VCaP (cell line): Measurements from ENCODE around the gene TEX11.

Source experiments
- H3K27ac ChIP-seq: fragments of 450-650 bp; 2 replicates; pipeline ENCODE4 v1.5.1; 2017
- CTCF ChIP-seq: fragments of 450-650 bp; conservative IDR thresholded peaks from 2 replicates; pipeline ENCODE4 v1.5.1; 2017; ENCODE audit warnings: mild to moderate bottlenecking, moderate library complexity

The TEX11 gene

GRCh38 chrX:70554523-70554922 lies 354.0 kb downstream of the TEX11 start:
- peak overlapping the region; percentile 53; the same call in 1 of the 2 replicates for H3K27ac ChIP-seq
- peak; percentile 23; the same call in 1 of the 2 replicates for TF ChIP-seq CTCF

- TF ChIP-seq CTCF = peak; percentile 57
- peak overlapping the region; percentile 53 for H3K27ac ChIP-seq
Measured at GRCh38 chrX:70554081-70554480, 354.4 kb downstream of the TEX11 start.

GRCh38 chrX:70553516-70553915 lies 355.0 kb downstream of the TEX11 start:
- H3K27ac ChIP-seq = peak overlapping the region; percentile 53

GRCh38 chrX:70552130-70552704 lies 356.3 kb downstream of the TEX11 start:
- TF ChIP-seq CTCF = no peak

More at GRCh38 chrX:70553516-70553915, 355.0 kb downstream of the TEX11 start:
- no peak for TF ChIP-seq CTCF

GRCh38 chrX:70549429-70549828 lies 359.1 kb downstream of the TEX11 start:
- TF ChIP-seq CTCF = no peak
- H3K27ac ChIP-seq = no peak overlapping the region

More at GRCh38 chrX:70552130-70552704, 356.3 kb downstream of the TEX11 start:
- H3K27ac ChIP-seq = peak overlapping the region; percentile 53

- H3K27ac ChIP-seq = no peak overlapping the region
- no peak for TF ChIP-seq CTCF
Measured at GRCh38 chrX:70535198-70535597, 373.3 kb downstream of the TEX11 start.

- TF ChIP-seq CTCF = no peak
- peak overlapping the region; percentile 76 for H3K27ac ChIP-seq
Measured at GRCh38 chrX:70527610-70528345, 380.7 kb downstream of the TEX11 start.
